H1 (cell line): ENCODE data around the gene GALNT2. TPM values are rescaled to one million over a fixed set of nuclear protein-coding genes. Genes with fewer than 3 reads are reported as not detected.

Experiments
- CTCF ChIA-PET: fragments of 300-600 bp; sonication (Branson Sonifier 250); formaldehyde crosslinking; loops from one replicate; lab custom pipeline; 2021; ENCODE audit not compliant: partially characterized antibody; lab: Charles Lee
- POLR2A ChIA-PET: fragments of 300-600 bp; sonication (Branson Sonifier 250); formaldehyde crosslinking; loops from one replicate; lab custom pipeline; 2021; ENCODE audit warnings: inconsistent platforms; ENCODE audit not compliant: partially characterized antibody; lab: Charles Lee
- DNase-seq, 2 experiments: peaks; one replicate each; pipeline versions ENCODE4 v3.0.0 to v3.0.0-alpha.2; 2010 to 2022; ENCODE audit warnings: low spot score in 2 of 2, low read depth in 1 of 2, mixed read lengths in 1 of 2
- FAIRE-seq: peaks from 2 replicates; lab custom pipeline; 2011; peaks lifted over from hg19 to GRCh38; lab: Jason Lieb, UNC
- H2AFZ ChIP-seq: 2 replicates; pipeline ENCODE4 v1.8.1; 2012; ENCODE audit warnings: low read length, inconsistent platforms
- H2AK5ac ChIP-seq: 2 replicates; pipeline ENCODE4 v1.6.1; 2013; ENCODE audit warnings: low read depth, low read length
- H2BK120ac ChIP-seq: replicated peaks from 2 replicates; pipeline ENCODE3; 2013; ENCODE audit warnings: low read depth, low read length, inconsistent platforms
- H2BK12ac ChIP-seq: 2 replicates; pipeline ENCODE4 v1.6.1; 2013; ENCODE audit warnings: low read depth, low read length
- H2BK15ac ChIP-seq: 2 replicates; pipeline ENCODE4 v1.6.1; 2013; ENCODE audit warnings: low read length
- H2BK20ac ChIP-seq: 2 replicates; pipeline ENCODE4 v1.6.1; 2013; ENCODE audit warnings: low read length
- H2BK5ac ChIP-seq: 2 replicates; pipeline ENCODE4 v1.6.1; 2013; ENCODE audit warnings: low read depth, low read length
- H3K14ac ChIP-seq: 2 replicates; pipeline ENCODE4 v1.6.1; 2013; ENCODE audit warnings: inconsistent platforms; ENCODE audit not compliant: insufficient read length
- H3K18ac ChIP-seq: 2 replicates; pipeline ENCODE4 v1.6.1; 2013; ENCODE audit warnings: low read length; ENCODE audit errors: extremely low read depth
- H3K23ac ChIP-seq: 2 replicates; pipeline ENCODE4 v1.6.1; 2013; ENCODE audit warnings: inconsistent platforms; ENCODE audit not compliant: insufficient read length
- H3K23me2 ChIP-seq: 2 replicates; pipeline ENCODE4 v1.6.1; 2013; ENCODE audit warnings: low read depth, low read length
- H3K27ac ChIP-seq: 2 replicates; pipeline ENCODE4 v1.6.1; 2011; ENCODE audit warnings: low read depth, low read length, inconsistent platforms
- H3K27me3 ChIP-seq, 4 experiments: replicated peaks in 1 of 4; 1 replicate in 1 of 4; 2 replicates in 3 of 4; pipeline versions ENCODE4 v1.6.1 to v1.8.1; 2011 to 2013; ENCODE audit warnings: low read length in 3 of 4, mild to moderate bottlenecking in 3 of 4, inconsistent platforms in 2 of 4, mixed read lengths in 2 of 4, moderate library complexity in 1 of 4; ENCODE audit not compliant: control insufficient read depth in 3 of 4, insufficient read depth in 3 of 4; ENCODE audit errors: extremely low read depth in 1 of 4
- H3K36me3 ChIP-seq, 4 experiments: 2 replicates each; pipeline versions ENCODE4 v1.6.1 to v1.8.1; 2011 to 2013; ENCODE audit warnings: mild to moderate bottlenecking in 4 of 4, low read length in 3 of 4, moderate library complexity in 2 of 4, control low read depth in 1 of 4, inconsistent platforms in 1 of 4; ENCODE audit not compliant: insufficient read depth in 4 of 4, control insufficient read depth in 2 of 4
- H3K4ac ChIP-seq: replicated peaks from 2 replicates; pipeline ENCODE3; 2013; ENCODE audit warnings: low read length, low read depth, mixed read lengths, inconsistent platforms; ENCODE audit not compliant: insufficient read length
- H3K4me1 ChIP-seq, 4 experiments: replicated peaks in 1 of 4; 1 replicate in 1 of 4; 2 replicates in 3 of 4; pipeline versions ENCODE4 v1.6.1 to v1.8.1; 2011 to 2013; ENCODE audit warnings: low read length in 3 of 4, inconsistent platforms in 2 of 4, mixed read lengths in 1 of 4; ENCODE audit not compliant: insufficient read depth in 4 of 4, control insufficient read depth in 3 of 4
- H3K4me2 ChIP-seq, 2 experiments: 2 replicates each; pipeline versions ENCODE4 v1.6.1 to v1.8.1; 2011 to 2013; ENCODE audit warnings: low read depth in 2 of 2, low read length in 2 of 2, control low read depth in 1 of 2, inconsistent platforms in 1 of 2, mild to moderate bottlenecking in 1 of 2; ENCODE audit not compliant: insufficient read depth in 1 of 2
- H3K4me3 ChIP-seq, 4 experiments: fragments of 200-600, 300-600 bp in 1 of 4; sonication (generic), shearing (Covaris generic), sonication (Bioruptor Twin) in 1 of 4; 2 replicates each; pipeline versions ENCODE4 v1.5.1 to v1.8.1; 2011 to 2016; ENCODE audit warnings: low read length in 4 of 4, low read depth in 3 of 4, control low read depth in 2 of 4, inconsistent platforms in 2 of 4, mild to moderate bottlenecking in 2 of 4, mixed read lengths in 1 of 4, moderate library complexity in 1 of 4; ENCODE audit not compliant: insufficient read depth in 2 of 4; ENCODE audit errors: extremely low read depth in 1 of 4
- H3K56ac ChIP-seq: replicated peaks from 2 replicates; pipeline ENCODE3; 2013; ENCODE audit warnings: low read depth, mild to moderate bottlenecking, mixed read lengths, low read length, inconsistent platforms; ENCODE audit not compliant: insufficient read length
- H3K79me1 ChIP-seq: 2 replicates; pipeline ENCODE4 v1.6.1; 2013; ENCODE audit warnings: low read depth, low read length, control low read depth
- H3K79me2 ChIP-seq, 2 experiments: 2 replicates each; pipeline versions ENCODE4 v1.6.1 to v1.8.1; 2012 to 2013; ENCODE audit warnings: low read length in 2 of 2, mild to moderate bottlenecking in 2 of 2, inconsistent platforms in 1 of 2; ENCODE audit not compliant: insufficient read depth in 2 of 2, control insufficient read depth in 1 of 2
- H3K9ac ChIP-seq, 4 experiments: replicated peaks in 1 of 4; 1 replicate in 1 of 4; 2 replicates in 3 of 4; pipeline versions ENCODE4 v1.6.1 to v1.8.1; 2011 to 2013; ENCODE audit warnings: low read depth in 3 of 4, low read length in 3 of 4, control low read depth in 2 of 4, mild to moderate bottlenecking in 2 of 4, moderate library complexity in 2 of 4, inconsistent platforms in 1 of 4; ENCODE audit errors: extremely low read depth in 1 of 4
- H3K9me3 ChIP-seq, 2 experiments: 2 replicates each; pipeline versions ENCODE4 v1.6.1 to v1.8.1; 2012 to 2013; ENCODE audit warnings: mild to moderate bottlenecking in 2 of 2, moderate library complexity in 2 of 2, control low read depth in 1 of 2, inconsistent platforms in 1 of 2, low read depth in 1 of 2, low read length in 1 of 2, mixed read lengths in 1 of 2; ENCODE audit not compliant: insufficient read depth in 2 of 2
- H4K20me1 ChIP-seq, 2 experiments: replicated peaks in 1 of 2; 2 replicates each; pipeline versions ENCODE3 to v1.8.1; 2011 to 2013; ENCODE audit warnings: inconsistent platforms in 2 of 2, low read length in 2 of 2, mild to moderate bottlenecking in 1 of 2; ENCODE audit not compliant: insufficient read depth in 2 of 2, control insufficient read depth in 1 of 2
- H4K5ac ChIP-seq: 2 replicates; pipeline ENCODE4 v1.6.1; 2013; ENCODE audit warnings: low read length, low read depth, mixed read lengths, inconsistent platforms; ENCODE audit not compliant: insufficient read length
- H4K8ac ChIP-seq: 2 replicates; pipeline ENCODE4 v1.8.0; 2013; ENCODE audit warnings: mild to moderate bottlenecking, moderate library complexity, low read length, inconsistent platforms; ENCODE audit not compliant: insufficient read depth; ENCODE audit errors: extremely low read depth
- H4K91ac ChIP-seq: replicated peaks from 2 replicates; pipeline ENCODE3; 2013; ENCODE audit warnings: low read length, mixed read lengths, inconsistent platforms; ENCODE audit not compliant: insufficient read length
- BCL11A ChIP-seq, 2 experiments: IDR thresholded peaks; one replicate each; pipeline ENCODE4 v1.6.1; 2011; ENCODE audit warnings: low read depth in 2 of 2, low read length in 2 of 2, mild to moderate bottlenecking in 2 of 2
- CBX5 ChIP-seq: fragments of 300-800, 300-1000 bp; sonication (generic); IDR thresholded peaks from 2 replicates; pipeline ENCODE4 v1.7.1; 2016; ENCODE audit warnings: antibody characterized with exemption, low read length, low read depth
- CHD2 ChIP-seq: IDR thresholded peaks from 2 replicates; pipeline ENCODE4 v1.6.1; 2012; ENCODE audit warnings: low read length, improper control_type of control experiment
- CTBP2 ChIP-seq: IDR thresholded peaks from 2 replicates; pipeline ENCODE4 v1.7.0; 2011; ENCODE audit warnings: borderline replicate concordance, mild to moderate bottlenecking, moderate library complexity, mixed read lengths, low read length; ENCODE audit not compliant: insufficient read depth, insufficient read length
- EGR1 ChIP-seq: IDR thresholded peaks from 2 replicates; pipeline ENCODE4 v1.6.1; 2011; ENCODE audit warnings: low read depth, low read length, borderline replicate concordance
- JUN ChIP-seq: IDR thresholded peaks from 2 replicates; pipeline ENCODE4 v1.6.1; 2011; ENCODE audit warnings: low read depth, mild to moderate bottlenecking, improper control_type of control experiment, low read length
- KDM4A ChIP-seq: IDR thresholded peaks from one replicate; pipeline ENCODE4 v1.7.1; 2012; ENCODE audit warnings: low read depth, mild to moderate bottlenecking, moderate library complexity, low read length, inconsistent platforms; ENCODE audit not compliant: severe bottlenecking
- RBBP5 ChIP-seq: IDR thresholded peaks from 2 replicates; pipeline ENCODE4 v1.7.1; 2012; ENCODE audit warnings: low read depth, mild to moderate bottlenecking, inconsistent platforms, low read length, moderate library complexity, borderline replicate concordance
- SP1 ChIP-seq: IDR thresholded peaks from 2 replicates; pipeline ENCODE4 v1.6.1; 2011; ENCODE audit warnings: low read depth, low read length
- SRF ChIP-seq: IDR thresholded peaks from 2 replicates; pipeline ENCODE4 v1.6.1; 2011; ENCODE audit warnings: mild to moderate bottlenecking, low read depth, low read length, moderate library complexity
- TAF1 ChIP-seq: IDR thresholded peaks from 2 replicates; pipeline ENCODE4 v1.6.1; 2011; ENCODE audit warnings: mild to moderate bottlenecking, low read depth, low read length
- TAF7 ChIP-seq: optimal IDR thresholded peaks from 2 replicates; pipeline ENCODE3; 2011; ENCODE audit warnings: low read depth, mild to moderate bottlenecking, inconsistent platforms, low read length, moderate library complexity, borderline replicate concordance
- WGBS, 2 experiments: shearing (Covaris generic) in 1 of 2; methylation state at CpG; one replicate each; pipeline versions ENCODE4 v1.1.6 to v1.1.7; 2013 to 2015; ENCODE audit warnings: low lambda C conversion rate in 2 of 2, mixed read lengths in 2 of 2, inconsistent platforms in 1 of 2, low coverage in 1 of 2, missing lambda C conversion rate in 1 of 2; ENCODE audit not compliant: insufficient replicate concordance in 2 of 2, insufficient coverage in 1 of 2, insufficient read length in 1 of 2; ENCODE audit errors: extremely low coverage in 1 of 2, missing lambda C conversion rate in 1 of 2; 5-methylcytosine and 5-hydroxymethylcytosine counted together
- polyA plus RNA-seq, 7 experiments: library from polyadenylated mRNA; depleted of rRNA in 3 of 7; stranded (reverse) in 5 of 7; unstranded in 2 of 7; fragments of >200 nt in 5 of 7; fragments of 200-250 nt in 2 of 7; gene quantifications; 1 replicate in 5 of 7; 2 replicates in 1 of 7; 4 replicates in 1 of 7; pipeline versions ENCODE4 v1.2.1 to v1.2.3, GENCODE V29; 2011 to 2013; ENCODE audit warnings: missing spikeins in 2 of 7, mixed read lengths in 2 of 7
- total RNA-seq: library from RNA; stranded (reverse); fragmentation: NEBNext Ultra II Directional; extraction: Animal tissue kit (Norgen Biotek cat#: 25700); gene quantifications from 2 replicates; pipeline ENCODE4 v1.2.1, GENCODE V29; 2021

GALNT2 gene
- total and polyA plus RNA-seq, 2 of the 8 experiments (the other 6 are each of a cell fraction or from before 2014, with no cell fraction given): 34.5 to 75.3 TPM

DNA sequence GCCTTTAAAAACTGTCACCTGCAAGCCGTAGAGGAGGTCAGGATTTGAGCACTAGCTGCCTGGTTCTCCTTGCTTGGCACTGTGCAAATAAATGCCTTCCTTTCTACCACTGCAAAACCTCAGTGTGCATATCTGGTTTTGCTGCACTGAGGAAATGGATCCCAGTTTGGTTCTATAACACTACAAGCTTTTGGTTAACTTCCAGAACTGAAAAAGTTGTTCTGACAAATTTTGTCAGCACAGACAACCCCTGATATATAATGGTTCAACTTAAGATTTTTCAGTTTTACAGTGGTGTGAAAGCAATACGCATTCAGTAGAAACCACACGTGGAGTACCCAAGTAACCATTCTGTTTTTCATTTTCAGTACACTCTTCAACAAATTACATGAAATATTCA is 29.8 kb upstream of the GALNT2 start:
- H3K9ac ChIP-seq: no peak overlapping the region
- no peak overlapping the region for H3K4me3 ChIP-seq
- no peak overlapping the region for H4K91ac ChIP-seq
- H2BK20ac ChIP-seq: no peak overlapping the region
- TF ChIP-seq TAF7 (no peak), TAF1 (no peak), CHD2 (no peak), EGR1 (no peak), SRF (no peak), CTBP2 (no peak), RBBP5 (no peak), KDM4A (no peak), SP1 (no peak), CBX5 (no peak), JUN (no peak), BCL11A (IDR thresholded peaks at IDR 0.05; ENCODE audit: low read depth in 2 of 2, low read length in 2 of 2) (no peak)
- H2BK120ac ChIP-seq: no peak overlapping the region
- H3K23me2 ChIP-seq: no peaks in the 10 kb centered on the region
- H3K18ac ChIP-seq: no peak overlapping the region
- H3K23ac ChIP-seq: no peak overlapping the region
- no peaks in the 10 kb centered on the region for H3K79me1 ChIP-seq
- H3K14ac ChIP-seq: no peak overlapping the region
- no peak overlapping the region for H3K4ac ChIP-seq
- no peak overlapping the region for H3K27ac ChIP-seq
- no peaks in the 10 kb centered on the region for H3K79me2 ChIP-seq
- FAIRE-seq (no peak), DNase-seq (no peak)
- H3K27me3 ChIP-seq: no peaks in the 10 kb centered on the region
- H3K4me1 ChIP-seq: no peaks in the 10 kb centered on the region
- no peak overlapping the region for H2AK5ac ChIP-seq
- no peak overlapping the region for H2BK15ac ChIP-seq
- WGBS, 2 experiments: 87% methylated on average over 3 of the region's 3 CpGs; no CpG with 5 or more reads in 1 of the 2 experiments
- H2BK12ac ChIP-seq: no peak overlapping the region
- H3K36me3 ChIP-seq: no peaks in the 10 kb centered on the region
- ChIA-PET CTCF (interaction anchor here (0.8 kb wide), 1 partner anchor 373 kb away, joined by 3 read pairs; no protein-coding TSS in a partner anchor), POLR2A (no interaction called here)
- no peak overlapping the region for H4K5ac ChIP-seq
- H3K9me3 ChIP-seq: no peaks in the 10 kb centered on the region
- no peak overlapping the region for H3K4me2 ChIP-seq
- H2BK5ac ChIP-seq: no peak overlapping the region
- H2AFZ ChIP-seq: no peak overlapping the region; the same call in 1 of the 2 replicates
- no peak overlapping the region for H4K8ac ChIP-seq
- H3K56ac ChIP-seq: no peak overlapping the region
- no peaks in the 10 kb centered on the region for H4K20me1 ChIP-seq
